Trophoblast cell (in vitro differentiated cells and primary cell): ENCODE data around the gene PTN.

Experiments
- DNase-seq, 2 donors: peaks; one replicate each; pipeline ENCODE4 v3.0.0-alpha.2; 2016
- H2AFZ ChIP-seq: 2 replicates; pipeline ENCODE4 v1.6.1; 2013; ENCODE audit warnings: low read length, moderate library complexity, mild to moderate bottlenecking; ENCODE audit not compliant: insufficient read depth, poor library complexity
- H2AK5ac ChIP-seq: 2 replicates; pipeline ENCODE4 v1.6.1; 2013; ENCODE audit warnings: mild to moderate bottlenecking, low read length
- H2BK120ac ChIP-seq: 2 replicates; pipeline ENCODE4 v1.6.1; 2013; ENCODE audit warnings: low read length, mild to moderate bottlenecking, moderate library complexity; ENCODE audit not compliant: insufficient read depth, poor library complexity
- H2BK12ac ChIP-seq: 2 replicates; pipeline ENCODE4 v1.6.1; 2013; ENCODE audit warnings: mild to moderate bottlenecking, low read length, moderate library complexity
- H2BK5ac ChIP-seq: 2 replicates; pipeline ENCODE4 v1.6.1; 2013; ENCODE audit warnings: low read length, low read depth, moderate library complexity, mild to moderate bottlenecking; ENCODE audit not compliant: poor library complexity
- H3K14ac ChIP-seq: 2 replicates; pipeline ENCODE4 v1.6.1; 2013; ENCODE audit warnings: mild to moderate bottlenecking, low read length
- H3K18ac ChIP-seq: 2 replicates; pipeline ENCODE4 v1.6.1; 2013; ENCODE audit warnings: mild to moderate bottlenecking, low read length
- H3K23ac ChIP-seq: 2 replicates; pipeline ENCODE4 v1.6.1; 2013; ENCODE audit warnings: low read length
- H3K27ac ChIP-seq: 2 replicates; pipeline ENCODE4 v1.5.1; 2013; ENCODE audit warnings: low read depth, mild to moderate bottlenecking, inconsistent platforms, low read length, moderate library complexity
- H3K27me3 ChIP-seq: 2 replicates; pipeline ENCODE4 v1.6.1; 2013; ENCODE audit warnings: inconsistent platforms, mild to moderate bottlenecking, low read length, moderate library complexity; ENCODE audit not compliant: insufficient read depth
- H3K36me3 ChIP-seq, 2 experiments: 1 replicate in 1 of 2; 2 replicates in 1 of 2; pipeline ENCODE4 v1.6.1; 2013; ENCODE audit warnings: low read length in 2 of 2, mild to moderate bottlenecking in 2 of 2, moderate library complexity in 1 of 2; ENCODE audit not compliant: insufficient read depth in 2 of 2, control insufficient read depth in 1 of 2
- H3K4ac ChIP-seq: 2 replicates; pipeline ENCODE4 v1.6.1; 2013; ENCODE audit warnings: low read depth, mild to moderate bottlenecking, low read length, moderate library complexity
- H3K4me1 ChIP-seq, 2 experiments: 1 replicate in 1 of 2; 2 replicates in 1 of 2; pipeline ENCODE4 v1.6.1; 2013; ENCODE audit warnings: low read length in 2 of 2, mild to moderate bottlenecking in 2 of 2, moderate library complexity in 1 of 2; ENCODE audit not compliant: insufficient read depth in 2 of 2, control insufficient read depth in 1 of 2
- H3K4me2 ChIP-seq: 2 replicates; pipeline ENCODE4 v1.6.1; 2013; ENCODE audit warnings: inconsistent platforms, mild to moderate bottlenecking, low read length, moderate library complexity
- H3K4me3 ChIP-seq: 2 replicates; pipeline ENCODE4 v1.5.1; 2013; ENCODE audit warnings: mild to moderate bottlenecking, low read depth, low read length, inconsistent platforms
- H3K79me1 ChIP-seq: one replicate; pipeline ENCODE4 v1.6.1; 2013; ENCODE audit warnings: low read length
- H3K79me2 ChIP-seq: 2 replicates; pipeline ENCODE4 v1.6.1; 2013; ENCODE audit warnings: low read length, mild to moderate bottlenecking; ENCODE audit not compliant: control insufficient read depth, insufficient read depth, poor library complexity
- H3K9ac ChIP-seq: 2 replicates; pipeline ENCODE4 v1.6.1; 2013; ENCODE audit warnings: mild to moderate bottlenecking, low read length
- H3K9me3 ChIP-seq: 2 replicates; pipeline ENCODE4 v1.6.1; 2013; ENCODE audit warnings: low read depth, mild to moderate bottlenecking, control low read depth, inconsistent platforms, low read length; ENCODE audit not compliant: insufficient read depth
- H4K12ac ChIP-seq: 2 replicates; pipeline ENCODE4 v1.6.1; 2013; ENCODE audit warnings: low read depth, mild to moderate bottlenecking, low read length, moderate library complexity
- H4K8ac ChIP-seq: 2 replicates; pipeline ENCODE4 v1.6.1; 2013; ENCODE audit warnings: low read depth, mild to moderate bottlenecking, low read length, moderate library complexity
- H4K91ac ChIP-seq: one replicate; pipeline ENCODE4 v1.6.1; 2013; ENCODE audit warnings: low read depth, mild to moderate bottlenecking, low read length, moderate library complexity
- WGBS: extraction: QIAGEN DNeasy Blood & Tissue Kit; methylation state at CpG from one replicate; pipeline ENCODE4 v1.1.7; 2013; ENCODE audit warnings: missing lambda C conversion rate; ENCODE audit not compliant: insufficient read length, insufficient coverage; ENCODE audit errors: extremely low coverage; 5-methylcytosine and 5-hydroxymethylcytosine counted together

Gene PTN

DNA sequence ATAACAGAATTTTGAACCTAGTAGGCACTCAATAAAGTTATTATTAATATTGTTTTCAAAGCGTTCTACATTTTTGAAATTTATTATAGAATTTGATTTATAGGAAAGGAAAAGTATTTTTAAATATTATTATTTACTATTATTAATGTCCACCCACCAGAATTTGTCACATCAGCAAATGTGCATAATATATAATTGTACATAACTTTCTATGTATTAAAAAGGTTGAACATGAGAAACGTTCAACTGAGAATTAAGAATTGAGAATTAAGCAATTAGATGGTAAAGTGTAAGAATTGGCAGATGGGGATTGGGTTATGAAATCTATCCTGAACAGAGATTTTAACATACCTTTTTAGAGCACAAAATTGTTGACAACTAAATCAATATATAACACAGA, 129.8 kb downstream of the PTN start:
- no peaks in the 10 kb centered on the region for H3K9me3 ChIP-seq
- no peak overlapping the region for H3K4me3 ChIP-seq
- no peak overlapping the region for H4K12ac ChIP-seq
- H3K4ac ChIP-seq: no peak overlapping the region
- H2BK5ac ChIP-seq: no peak overlapping the region
- no peaks in the 10 kb centered on the region for H3K79me1 ChIP-seq
- H2BK120ac ChIP-seq: no peak overlapping the region
- H3K14ac ChIP-seq: no peak overlapping the region
- no peak for DNase-seq
- H3K27ac ChIP-seq: no peak overlapping the region
- H2BK12ac ChIP-seq: no peak overlapping the region
- no peak overlapping the region for H2AK5ac ChIP-seq
- H2AFZ ChIP-seq: no peak overlapping the region
- H3K27me3 ChIP-seq: no peaks in the 10 kb centered on the region
- no peaks in the 10 kb centered on the region for H3K4me1 ChIP-seq
- no peak overlapping the region for H4K91ac ChIP-seq
- no peaks in the 10 kb centered on the region for H3K79me2 ChIP-seq
- no peak overlapping the region for H3K23ac ChIP-seq
- no peak overlapping the region for H3K4me2 ChIP-seq
- H3K36me3 ChIP-seq: no peaks in the 10 kb centered on the region
- H4K8ac ChIP-seq: no peak overlapping the region
- H3K18ac ChIP-seq: no peak overlapping the region
- WGBS: no CpG with 5 or more reads among the region's 2 CpGs
- no peak overlapping the region for H3K9ac ChIP-seq

GRCh38 chr7:137209151-137209817, 134.2 kb downstream of the PTN start:
- Histone ChIP-seq H3K36me3 (no peaks in the 10 kb centered on the region), H2AFZ (no peak overlapping the region), H4K91ac (no peak overlapping the region), H3K79me2 (no peaks in the 10 kb centered on the region), H3K27me3 (no peaks in the 10 kb centered on the region), H3K9me3 (no peaks in the 10 kb centered on the region), H3K14ac (no peak overlapping the region), H3K4me3 (no peak overlapping the region), H3K9ac (no peak overlapping the region), H3K18ac (no peak overlapping the region), H3K4ac (no peak overlapping the region), H2AK5ac (no peak overlapping the region), H2BK5ac (no peak overlapping the region), H4K12ac (no peak overlapping the region), H3K23ac (no peak overlapping the region), H2BK120ac (no peak overlapping the region), H3K79me1 (no peaks in the 10 kb centered on the region), H3K4me2 (no peak overlapping the region), H3K4me1 (no peaks in the 10 kb centered on the region), H3K27ac (no peak overlapping the region), H2BK12ac (no peak overlapping the region), H4K8ac (no peak overlapping the region)
- no peak for DNase-seq
- no CpG with 5 or more reads among the region's 5 CpGs for WGBS

DNA sequence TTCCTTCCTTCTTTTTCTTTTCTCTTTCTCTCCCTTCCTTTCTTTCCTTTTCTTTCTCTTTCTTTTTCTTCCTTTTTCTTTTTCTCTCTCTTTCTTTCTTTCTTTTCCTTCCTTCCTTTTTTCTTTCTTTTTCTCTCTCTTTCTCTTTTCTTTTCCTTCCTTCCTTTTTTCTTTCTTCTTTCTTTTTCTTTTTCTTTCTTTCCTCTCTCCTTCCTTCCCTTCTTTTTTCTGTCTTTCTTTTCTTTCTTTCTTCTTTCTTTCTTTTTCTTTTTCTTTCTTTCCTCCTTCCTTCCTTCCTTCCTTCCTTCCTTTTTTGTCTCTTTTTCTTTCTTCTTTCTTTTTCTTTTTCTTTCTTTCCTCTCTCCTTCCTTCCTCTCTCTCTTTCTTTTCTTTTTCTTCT, 136.8 kb downstream of the PTN start:
- H3K18ac ChIP-seq: no peak overlapping the region
- no peak overlapping the region for H3K4me3 ChIP-seq

GRCh38 chr7:137204246-137204645, 139.3 kb downstream of the PTN start:
- Histone ChIP-seq H3K4ac (no peak overlapping the region), H3K79me1 (no peaks in the 10 kb centered on the region)
- no CpG with 5 or more reads among the region's 4 CpGs for WGBS

More for the DNA sequence above, 136.8 kb downstream of the PTN start:
- H4K12ac ChIP-seq: no peak overlapping the region
- no peaks in the 10 kb centered on the region for H3K9me3 ChIP-seq
- DNase-seq: no peak
- no peaks in the 10 kb centered on the region for H3K79me2 ChIP-seq
- H3K36me3 ChIP-seq: no peaks in the 10 kb centered on the region
- no peak overlapping the region for H3K27ac ChIP-seq
- H3K79me1 ChIP-seq: no peaks in the 10 kb centered on the region
- no peak overlapping the region for H3K4ac ChIP-seq
- H3K27me3 ChIP-seq: no peaks in the 10 kb centered on the region
- H3K23ac ChIP-seq: no peak overlapping the region
- no peak overlapping the region for H3K4me2 ChIP-seq
- H3K9ac ChIP-seq: no peak overlapping the region
- H4K91ac ChIP-seq: no peak overlapping the region
- H4K8ac ChIP-seq: no peak overlapping the region
- no peak overlapping the region for H2BK120ac ChIP-seq
- no peak overlapping the region for H2BK12ac ChIP-seq
- H2BK5ac ChIP-seq: no peak overlapping the region
- no peak overlapping the region for H2AK5ac ChIP-seq
- no peaks in the 10 kb centered on the region for H3K4me1 ChIP-seq
- H3K14ac ChIP-seq: no peak overlapping the region
- H2AFZ ChIP-seq: no peak overlapping the region

More at GRCh38 chr7:137204246-137204645, 139.3 kb downstream of the PTN start:
- H4K8ac ChIP-seq: no peak overlapping the region
- no peak overlapping the region for H3K4me3 ChIP-seq
- no peaks in the 10 kb centered on the region for H3K36me3 ChIP-seq
- no peak overlapping the region for H4K12ac ChIP-seq
- no peaks in the 10 kb centered on the region for H3K27me3 ChIP-seq
- no peak for DNase-seq
- no peak overlapping the region for H3K9ac ChIP-seq
- H3K23ac ChIP-seq: no peak overlapping the region
- no peak overlapping the region for H2AFZ ChIP-seq
- H3K27ac ChIP-seq: no peak overlapping the region
- no peak overlapping the region for H3K18ac ChIP-seq
- H4K91ac ChIP-seq: no peak overlapping the region
- H2AK5ac ChIP-seq: no peak overlapping the region
- H2BK5ac ChIP-seq: no peak overlapping the region
- no peaks in the 10 kb centered on the region for H3K9me3 ChIP-seq
- H2BK12ac ChIP-seq: no peak overlapping the region
- H3K4me2 ChIP-seq: no peak overlapping the region
- H3K79me2 ChIP-seq: no peaks in the 10 kb centered on the region
- H3K4me1 ChIP-seq: no peaks in the 10 kb centered on the region
- no peak overlapping the region for H3K14ac ChIP-seq
- H2BK120ac ChIP-seq: no peak overlapping the region
